Activated CD4-positive, alpha-beta T cell treated with anti-CD3 and anti-CD28 coated beads, Interleukin-2, amount 10 ng/mL, durations not matched to agents 24 days and 14 days (primary cell): ENCODE measurements around the gene ELAC1. TPM values are rescaled to one million over a fixed set of nuclear protein-coding genes. Genes with fewer than 3 reads are reported as not detected.

Experiments used
- total RNA-seq: library from RNA; stranded (reverse); gene quantifications from 2 replicates; pipeline ENCODE4 v1.2.3, GENCODE V29; 2022

Gene ELAC1
- total RNA-seq, 1 donor from 2014 or later: 7.0 TPM

Other genes starting within 250 kb of the ELAC1 start
- not detected in 2 replicates for gene MRO, start 148.0 kb upstream of the ELAC1 start, total RNA-seq
- 141 and 143 TPM in 2 replicates for gene ME2, start 88.9 kb upstream of the ELAC1 start, total RNA-seq
- 76.5 and 90.8 TPM in 2 replicates for gene SMAD4, start 62.2 kb downstream of the ELAC1 start, total RNA-seq
- 57.4 and 62.6 TPM in 2 replicates for gene MEX3C, start 229.6 kb downstream of the ELAC1 start, total RNA-seq